Stimulated activated CD4-positive, alpha-beta T cell treated with anti-CD3 and anti-CD28 coated beads, Interleukin-12 subunit alpha, Interleukin-12 subunit beta, amount 100 ng/mL, for 48 hours (primary cell): ENCODE data around the gene IQCM.

ENCODE experiments used
- DNase-seq, 3 donors: peaks; one replicate each; pipeline ENCODE4 v3.0.0-alpha.2; 2020; ENCODE audit warnings: low read depth in 2 of 3, low spot score in 1 of 3

IQCM gene, protein sequence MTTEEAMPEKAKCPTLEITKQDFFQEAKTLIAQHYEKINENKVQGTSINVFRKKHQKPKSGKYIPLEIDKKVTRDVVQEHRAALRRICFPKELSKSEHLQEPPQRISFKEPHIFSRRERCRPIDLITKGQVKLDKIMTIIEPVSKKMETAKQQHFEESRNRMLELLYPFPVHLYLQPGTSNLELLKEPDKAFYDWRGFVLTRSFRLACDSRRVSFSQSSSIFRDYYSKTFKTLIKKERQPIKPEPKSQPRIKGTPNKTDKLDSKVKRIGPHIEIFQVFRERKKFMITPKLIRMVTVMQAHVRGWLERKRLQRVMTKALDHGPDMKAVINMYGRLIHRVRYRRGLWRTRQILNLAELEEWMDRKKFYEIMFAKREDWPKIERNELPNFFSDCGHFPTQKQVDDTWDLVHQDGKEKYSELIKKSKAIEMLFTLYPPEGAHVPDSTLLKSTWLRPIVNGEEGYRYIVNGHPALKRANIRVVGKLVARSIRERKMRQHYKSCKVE

GRCh38 chr4:149815743-149816142 lies at the start of gene IQCM:
IQCM (minus strand) TSS chr4:149815843; CDS start chr4:149742691, 73,152 bp downstream.
- DNase-seq = no peak

DNA sequence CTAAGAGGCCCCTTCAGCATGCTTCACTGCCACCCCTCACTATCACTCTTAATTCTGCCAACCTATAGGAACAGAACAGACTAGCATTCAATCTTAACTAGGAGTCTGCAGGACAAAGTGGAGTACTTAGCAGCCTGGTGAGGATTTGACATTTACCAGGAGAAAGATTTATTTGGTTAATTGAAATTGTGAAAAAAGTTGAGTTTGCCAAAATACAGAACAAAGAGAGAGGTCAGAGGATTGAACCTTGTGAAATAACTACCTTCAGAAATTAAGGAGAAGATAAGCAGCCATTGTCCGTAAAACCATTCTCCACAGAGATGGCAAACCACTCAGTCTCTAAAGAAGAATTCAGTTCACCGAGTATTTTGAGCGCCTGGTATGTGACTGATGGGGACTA lies 41.8 kb upstream of the IQCM start:
- DNase-seq = no peak

GRCh38 chr4:149845743-149846142 lies 30.1 kb upstream of the IQCM start:
- DNase-seq = no peak

GRCh38 chr4:149841686-149842085 lies 26.0 kb upstream of the IQCM start:
- DNase-seq = no peak

GRCh38 chr4:149838036-149838435 lies 22.4 kb upstream of the IQCM start:
- DNase-seq = no peak

- DNase-seq = no peak
Measured at GRCh38 chr4:149836546-149836945, 20.9 kb upstream of the IQCM start.

GRCh38 chr4:149835280-149835679 lies 19.6 kb upstream of the IQCM start:
- no peak for DNase-seq

GRCh38 chr4:149831656-149832208 lies 16.1 kb upstream of the IQCM start:
- no peak for DNase-seq

DNA sequence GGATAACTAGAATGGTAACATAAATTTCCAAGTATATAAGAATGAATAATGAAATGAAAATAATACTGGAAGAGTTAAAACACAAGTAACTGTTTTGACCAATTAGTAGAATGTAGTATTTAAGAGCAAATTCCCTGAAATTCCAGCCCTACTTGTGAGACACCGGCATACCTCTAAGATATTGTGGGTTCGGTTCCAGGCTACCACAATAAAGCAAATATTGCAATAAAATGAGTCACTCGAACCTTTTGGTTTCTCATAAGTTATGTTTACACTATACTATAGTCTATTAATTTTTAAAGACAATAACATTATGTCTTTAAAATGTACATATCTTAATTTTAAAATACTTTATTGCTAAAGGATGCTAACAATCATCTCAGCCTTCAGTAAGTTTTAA lies 15.2 kb upstream of the IQCM start:
- no peak for DNase-seq

- no peak for DNase-seq
Measured at GRCh38 chr4:149825336-149825735, 9.7 kb upstream of the IQCM start.

DNA sequence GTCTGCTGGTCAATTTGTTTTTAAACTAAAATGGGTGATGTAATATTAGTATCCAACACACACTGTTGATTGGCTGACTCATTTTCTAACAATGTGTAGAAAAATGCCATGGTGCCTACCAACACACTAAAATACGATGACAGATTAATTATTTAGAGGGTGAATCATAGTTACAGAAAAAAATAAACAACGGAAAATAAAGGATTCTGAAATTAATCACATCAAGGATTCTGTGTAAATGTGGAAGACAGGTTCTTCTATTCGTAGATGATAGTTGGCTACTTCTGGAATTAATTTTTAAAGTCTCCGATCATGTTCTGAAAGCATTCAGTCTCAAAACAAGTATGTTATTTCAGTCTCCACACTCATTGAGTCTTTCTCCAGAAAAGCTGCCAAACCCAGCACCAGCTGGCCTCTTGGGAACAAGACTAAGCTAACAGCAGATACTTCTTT lies 8.2 kb upstream of the IQCM start:
- no peak for DNase-seq

DNA sequence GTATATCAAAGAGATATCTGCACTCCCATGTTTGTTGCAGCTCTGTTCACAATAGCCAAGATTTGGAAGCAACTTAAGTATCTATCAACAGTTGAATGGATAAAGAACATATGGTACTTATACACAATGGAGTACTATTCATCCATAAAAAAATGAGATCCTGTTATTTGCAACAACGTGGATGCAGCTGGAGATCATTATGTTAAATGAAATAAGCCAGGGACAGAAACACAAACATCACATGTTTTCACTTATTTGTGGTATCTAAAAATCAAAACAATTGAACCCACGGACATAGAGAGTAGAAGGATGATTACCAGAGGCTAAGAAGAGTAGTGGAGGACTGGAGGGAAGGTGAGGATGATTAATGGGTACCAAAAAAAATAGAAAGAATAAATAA lies 14.2 kb downstream of the IQCM start:
- DNase-seq = no peak

GRCh38 chr4:149799546-149799945 lies 16.1 kb downstream of the IQCM start:
- DNase-seq = no peak

DNA sequence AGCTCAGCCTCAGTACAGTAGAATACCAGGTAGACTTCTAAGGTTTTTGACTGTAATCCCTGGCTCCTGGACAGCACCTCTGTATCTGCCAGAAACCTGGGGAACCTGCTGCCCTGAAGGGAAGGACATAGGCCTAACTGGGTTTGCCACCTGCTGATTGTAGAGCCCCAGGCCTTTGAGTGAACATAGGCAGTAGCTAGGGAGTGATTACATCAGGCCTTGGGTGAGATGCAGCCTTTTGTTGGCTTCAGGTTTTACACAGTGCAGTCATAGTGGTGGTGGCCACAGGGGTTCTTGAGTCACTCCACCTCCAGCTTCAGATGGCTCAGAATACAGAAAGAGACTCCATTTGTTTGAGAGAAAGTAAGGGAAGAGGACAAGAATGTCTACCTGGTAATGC lies 19.3 kb downstream of the IQCM start:
- DNase-seq = no peak

GRCh38 chr4:149795256-149795655 lies 20.4 kb downstream of the IQCM start:
- no peak for DNase-seq

GRCh38 chr4:149794352-149794751 lies 21.3 kb downstream of the IQCM start:
- DNase-seq = no peak

- DNase-seq = no peak
Measured at GRCh38 chr4:149793459-149793858, 22.2 kb downstream of the IQCM start.

DNA sequence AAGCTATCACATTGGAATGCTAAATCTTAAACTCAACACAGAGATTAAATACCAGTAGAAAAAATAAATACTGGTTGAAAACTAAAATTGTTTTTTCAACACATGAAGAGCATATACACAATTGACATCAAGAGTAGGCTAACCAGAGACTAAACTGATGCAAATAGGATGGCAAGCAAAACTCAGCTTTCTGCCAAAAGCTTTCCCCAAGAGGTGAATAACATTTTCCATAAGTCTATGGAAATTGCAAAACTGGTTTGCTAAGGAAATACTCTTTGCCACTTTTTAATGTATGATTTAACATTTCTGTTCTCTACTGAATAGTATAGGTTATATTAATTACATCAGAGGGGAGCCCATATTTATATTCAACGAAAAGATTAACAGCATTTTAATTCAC lies 23.8 kb downstream of the IQCM start:
- no peak for DNase-seq

- no peak for DNase-seq
Measured at GRCh38 chr4:149790172-149790907, 25.3 kb downstream of the IQCM start.

GRCh38 chr4:149788300-149788699 lies 27.3 kb downstream of the IQCM start:
- DNase-seq = no peak

- no peak for DNase-seq
Measured at GRCh38 chr4:149785696-149786431, 29.8 kb downstream of the IQCM start.
